ENCODE measurements around the gene OR10A5.
"Not testable (repeated sequence)": the region's sequence is repeated elsewhere in the genome, so short reads cannot be mapped to it uniquely, and the experiment has no call there.

The OR10A5 gene

GRCh38 chr11:6845383-6845782 lies at the start of gene OR10A5:
TSS of gene OR10A5 (plus strand) at chr11:6845683. CDS start at chr11:6845683, 0 bp downstream.
- FAIRE-seq = no peak

GRCh38 chr11:6799402-6799801 lies 46.1 kb upstream of the OR10A5 start, which contains the start of gene OR6A2:
TSS of gene OR6A2 (minus strand) at chr11:6799689. CDS start at chr11:6795708, 3,981 bp downstream.
- no peak for FAIRE-seq

GRCh38 chr11:6801075-6801474 lies 44.4 kb upstream of the OR10A5 start:
- FAIRE-seq = not testable (repeated sequence)

- no peak for FAIRE-seq
Measured at GRCh38 chr11:6812390-6813005, 33.0 kb upstream of the OR10A5 start.

- no peak for FAIRE-seq
Measured at GRCh38 chr11:6813656-6814055, 31.8 kb upstream of the OR10A5 start.

GRCh38 chr11:6817694-6818093 lies 27.8 kb upstream of the OR10A5 start:
- no peak for FAIRE-seq

GRCh38 chr11:6818967-6819366 lies 26.5 kb upstream of the OR10A5 start:
- FAIRE-seq = no peak

GRCh38 chr11:6824136-6824823 lies 21.2 kb upstream of the OR10A5 start:
- no peak for FAIRE-seq

- no peak for FAIRE-seq
Measured at GRCh38 chr11:6825231-6825744, 20.2 kb upstream of the OR10A5 start.

GRCh38 chr11:6828103-6828502 lies 17.4 kb upstream of the OR10A5 start:
- no peak for FAIRE-seq

- no peak for FAIRE-seq
Measured at GRCh38 chr11:6833356-6833755, 12.1 kb upstream of the OR10A5 start.

- FAIRE-seq = no peak
Measured at GRCh38 chr11:6834021-6834420, 11.5 kb upstream of the OR10A5 start.

- FAIRE-seq = no peak
Measured at GRCh38 chr11:6841694-6842093, 3.8 kb upstream of the OR10A5 start.

- FAIRE-seq = no peak
Measured at GRCh38 chr11:6843670-6844069, 1.8 kb upstream of the OR10A5 start.

GRCh38 chr11:6844356-6844755 lies 1.1 kb upstream of the OR10A5 start:
- FAIRE-seq = no peak

- FAIRE-seq = no peak
Measured at GRCh38 chr11:6850526-6850925, 5.0 kb downstream of the OR10A5 start.

GRCh38 chr11:6854801-6855200 lies 9.3 kb downstream of the OR10A5 start:
- FAIRE-seq = not testable (repeated sequence)

- no peak for FAIRE-seq
Measured at GRCh38 chr11:6855971-6856541, 10.6 kb downstream of the OR10A5 start.

- no peak for FAIRE-seq
Measured at GRCh38 chr11:6856871-6857270, 11.4 kb downstream of the OR10A5 start.

GRCh38 chr11:6862961-6863360 lies 17.5 kb downstream of the OR10A5 start, which contains the start of gene OR10A2:
TSS of gene OR10A2 (plus strand) at chr11:6863057. CDS start at chr11:6869755, 6,698 bp downstream.
- no peak for FAIRE-seq

- no peak for FAIRE-seq
Measured at GRCh38 chr11:6864438-6864837, 19.0 kb downstream of the OR10A5 start.

- FAIRE-seq = no peak
Measured at GRCh38 chr11:6871278-6871677, 25.8 kb downstream of the OR10A5 start.

- FAIRE-seq = no peak
Measured at GRCh38 chr11:6875761-6876160, 30.3 kb downstream of the OR10A5 start.

GRCh38 chr11:6876325-6876724 lies 30.8 kb downstream of the OR10A5 start, which contains the start of gene OR10A4:
TSS of gene OR10A4 (plus strand) at chr11:6876625. CDS start at chr11:6876648, 23 bp downstream.
- FAIRE-seq = no peak

Data from A204.1 (cell line).